HG03442 (cell line): ENCODE results near the gene SPINT2.
"Not testable (repeated sequence)": the region's sequence is repeated elsewhere in the genome, so short reads cannot be mapped to it uniquely, and the experiment has no call there.

Experiments
- ATAC-seq: cut with Tn5 transposase; IDR thresholded peaks from one replicate; pipeline ENCODE4 v1.9.1; 2021; ENCODE audit warnings: mild to moderate bottlenecking, moderate library complexity; ENCODE audit not compliant: unreplicated experiment

Gene SPINT2

DNA sequence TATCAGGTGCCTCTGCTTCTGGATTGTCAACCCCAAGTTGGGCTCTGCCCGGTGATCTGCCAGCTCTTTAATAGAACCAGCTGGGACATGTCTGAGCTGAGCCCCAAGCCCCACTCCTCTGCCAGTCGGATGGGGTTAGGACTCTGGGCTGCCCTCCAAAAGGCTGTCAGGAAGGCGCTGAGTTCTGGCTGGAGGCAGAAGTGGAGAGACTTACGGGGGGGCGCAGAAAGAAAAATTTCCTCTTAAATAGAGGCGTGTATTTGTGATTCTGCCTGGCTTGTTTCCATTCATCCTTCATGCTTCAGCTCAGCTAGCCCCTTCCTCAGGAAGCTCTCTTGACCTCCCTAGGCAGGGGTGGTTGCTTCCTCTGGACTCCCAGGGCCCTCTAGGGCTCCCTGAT lies 54.3 kb downstream of the SPINT2 start:
- ATAC-seq: no peak

- ATAC-seq: no peak
Observed at GRCh38 chr19:38319421-38320258, 55.3 kb downstream of the SPINT2 start, which contains the start of gene KCNK6. KCNK6 (plus strand) TSS chr19:38319845; CDS start chr19:38319951, 106 bp downstream.

DNA sequence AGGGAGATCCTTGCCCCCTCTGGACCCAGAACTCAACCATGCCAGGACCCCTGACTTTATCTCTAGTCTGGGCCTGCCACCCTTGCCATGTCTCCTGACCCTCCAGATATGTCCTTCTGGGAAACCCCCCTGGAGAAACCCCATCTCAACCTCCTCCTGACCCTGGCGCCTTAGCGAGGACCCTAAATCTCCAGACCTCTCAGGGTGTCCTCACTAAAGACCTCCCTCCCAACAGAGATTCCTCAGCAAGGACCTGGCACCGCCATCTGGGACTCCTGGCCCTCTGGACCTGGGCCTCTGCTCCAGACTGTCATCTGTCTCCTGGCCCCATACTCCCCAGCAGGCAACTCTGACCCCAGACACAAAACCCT lies 56.6 kb downstream of the SPINT2 start:
- no peak for ATAC-seq

DNA sequence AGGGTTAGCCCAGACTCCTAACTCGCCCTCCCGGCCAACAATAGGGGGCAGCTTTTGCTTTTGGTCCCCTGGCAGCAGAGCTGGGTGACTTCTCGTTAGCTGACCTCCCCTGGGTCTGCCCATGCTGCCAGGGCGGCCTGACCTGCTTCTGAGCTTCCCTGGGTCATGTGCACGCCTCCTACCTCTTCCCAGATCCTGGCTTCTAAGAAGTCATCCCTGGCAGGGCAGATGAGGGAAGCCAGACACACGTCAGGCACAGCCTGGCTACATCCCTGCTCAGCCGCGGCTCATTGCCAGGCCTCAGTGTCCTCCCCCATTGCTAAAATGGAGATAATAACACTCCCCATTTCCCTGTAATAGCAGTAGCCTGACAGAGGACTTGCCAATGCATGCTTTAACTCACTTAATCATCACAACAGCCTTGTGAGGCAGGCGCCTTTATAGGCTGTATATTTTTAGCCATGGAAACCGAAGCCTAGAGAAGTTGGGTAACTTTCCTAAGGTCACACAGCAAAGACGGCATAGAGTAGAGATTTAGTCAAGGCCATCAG lies 57.3 kb downstream of the SPINT2 start:
- no peak for ATAC-seq

DNA sequence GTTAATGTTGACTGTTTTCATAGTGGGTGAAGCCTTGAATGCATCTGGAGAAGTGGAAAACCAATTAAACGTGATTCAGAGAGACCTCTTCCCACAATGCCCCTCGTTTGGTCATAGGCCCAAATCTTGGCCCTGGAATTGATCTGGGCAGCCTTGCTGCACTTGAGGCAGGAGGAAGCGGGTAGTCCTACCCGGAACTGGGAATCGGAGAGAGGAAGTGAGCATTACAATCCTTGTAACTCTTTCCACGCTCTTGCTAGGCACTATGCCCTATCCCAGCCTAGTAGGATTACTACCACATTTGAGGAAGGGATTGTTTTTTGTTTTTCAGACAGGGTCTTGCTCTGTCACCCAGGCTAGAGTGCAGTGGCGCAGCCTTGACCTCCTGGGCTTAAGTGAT lies 58.9 kb downstream of the SPINT2 start:
- ATAC-seq: no peak

DNA sequence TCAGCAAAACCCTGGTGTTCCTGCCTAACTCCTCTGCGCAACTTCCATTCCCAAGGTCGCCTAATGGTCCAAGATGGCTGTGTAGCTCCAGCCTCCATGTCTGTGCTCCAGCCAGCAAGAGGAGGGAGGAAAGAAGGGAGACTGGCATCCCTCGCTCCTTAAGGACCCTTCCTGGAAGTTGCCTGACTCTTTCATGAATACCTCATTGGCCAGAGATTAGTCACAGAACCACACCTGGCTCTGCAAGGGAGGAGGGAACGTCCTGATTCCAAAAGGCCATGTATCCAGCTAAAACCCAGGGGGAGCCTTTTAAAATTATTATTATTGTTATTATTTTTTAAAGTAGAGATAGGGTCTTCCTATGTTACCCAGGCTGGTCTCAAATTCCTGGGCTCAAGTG lies 60.1 kb downstream of the SPINT2 start:
- ATAC-seq: no peak

- no peak for ATAC-seq
Observed at GRCh38 chr19:38326591-38326990, 62.2 kb downstream of the SPINT2 start.

- ATAC-seq: no peak
Observed at GRCh38 chr19:38329651-38330050, 65.3 kb downstream of the SPINT2 start.

GRCh38 chr19:38331728-38332127 lies 67.4 kb downstream of the SPINT2 start:
- ATAC-seq: no peak

- no peak for ATAC-seq
Observed at GRCh38 chr19:38333245-38333644, 68.9 kb downstream of the SPINT2 start.

GRCh38 chr19:38335949-38336637 lies 71.7 kb downstream of the SPINT2 start:
- peak; percentile 63 for ATAC-seq

DNA sequence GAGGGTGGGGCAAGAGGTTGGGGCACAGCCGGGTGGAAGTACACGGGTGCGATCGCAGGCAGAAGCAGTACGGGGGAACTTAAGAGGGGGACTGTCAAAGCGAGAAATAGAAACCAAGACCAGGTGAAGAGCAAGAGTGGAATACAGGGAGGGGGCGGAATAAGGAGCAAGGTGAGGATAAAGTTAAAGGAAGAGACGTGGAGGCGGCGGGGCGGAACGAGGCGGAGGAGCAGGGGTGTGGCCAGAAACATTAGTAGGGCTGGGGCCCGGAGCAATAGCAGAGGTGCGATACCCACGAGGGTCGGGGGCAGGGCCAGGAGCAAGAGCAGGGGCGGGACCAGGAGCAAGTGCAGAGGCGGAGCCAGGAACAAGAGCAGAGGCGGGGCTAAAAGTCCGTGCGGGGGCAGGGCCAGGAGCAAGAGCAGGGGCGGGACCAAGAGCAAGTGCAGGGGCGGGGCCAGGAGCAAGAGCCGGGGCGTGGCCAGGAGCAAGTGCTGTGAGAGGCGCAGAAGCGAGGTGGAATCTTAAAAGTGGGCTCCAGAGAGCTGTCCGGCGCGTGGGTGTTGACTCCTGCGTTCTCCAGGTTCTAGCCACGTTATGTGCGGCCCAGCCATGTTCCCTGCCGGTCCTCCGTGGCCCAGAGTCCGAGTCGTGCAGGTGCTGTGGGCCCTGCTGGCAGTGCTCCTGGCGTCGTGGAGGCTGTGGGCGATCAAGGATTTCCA lies 72.4 kb downstream of the SPINT2 start:
- ATAC-seq: peak; percentile 35

- ATAC-seq: no peak
Observed at GRCh38 chr19:38337360-38337653, 72.9 kb downstream of the SPINT2 start.

DNA sequence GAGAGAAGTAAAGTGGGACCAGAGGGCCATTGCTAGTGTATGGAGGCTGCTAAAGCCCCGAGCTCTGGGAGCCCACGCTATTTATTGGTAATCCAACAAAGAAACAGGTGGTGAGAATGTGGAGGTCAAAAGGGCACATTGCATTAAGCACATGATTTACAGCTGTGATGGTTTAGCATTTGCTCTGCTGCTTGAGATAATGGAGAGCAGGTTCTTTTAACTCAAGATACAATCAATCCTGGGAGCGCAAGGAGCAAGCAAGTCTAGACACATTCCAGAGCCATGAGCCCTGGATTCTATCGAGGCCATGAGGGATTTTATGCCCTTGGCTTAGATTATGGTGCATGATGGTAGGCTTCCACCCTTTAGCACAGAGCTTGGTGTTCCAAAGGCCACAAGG lies 74.6 kb downstream of the SPINT2 start:
- ATAC-seq: not testable (repeated sequence)

DNA sequence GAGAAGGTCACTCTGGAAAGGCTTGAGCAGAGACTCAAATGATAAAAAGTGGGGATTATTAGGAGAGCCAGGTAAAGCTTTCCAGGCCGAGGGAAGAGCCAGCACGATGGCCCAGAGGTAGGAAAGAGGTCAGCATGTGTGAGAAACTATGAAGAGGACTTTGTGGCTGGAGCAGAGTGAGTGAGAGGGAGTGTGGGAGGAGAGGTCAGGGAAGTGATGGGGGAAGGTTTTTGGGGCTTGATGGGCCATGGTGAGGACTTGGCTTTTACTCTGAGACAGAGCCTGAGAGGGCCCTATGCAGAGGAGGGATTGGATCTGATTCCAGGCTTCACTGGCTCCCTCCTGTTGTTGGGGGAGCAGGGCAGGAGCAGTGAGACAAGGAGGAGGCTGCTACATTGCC lies 76.6 kb downstream of the SPINT2 start:
- no peak for ATAC-seq
